Right lobe of liver (tissue), 4 donors: Measurements from ENCODE around the gene SNX6.

Experiments used
- CTCF ChIP-seq, 4 donors: fragments of 200-600 bp in 3 of 4; fragments of 450-650 bp in 1 of 4; IDR thresholded peaks; one replicate each; pipeline versions ENCODE4 v1.5.1 to v1.8.0; 2016 to 2022; ENCODE audit warnings: antibody characterized with exemption in 4 of 4, mild to moderate bottlenecking in 2 of 4
- POLR2A ChIP-seq: fragments of 450-650 bp; IDR thresholded peaks from one replicate; pipeline ENCODE4 v1.6.1; 2017; ENCODE audit warnings: antibody characterized with exemption, mild to moderate bottlenecking
- donor health status: DM: no; HTN: no; CAD: no.
- donor health status: DM: no; HTN: no; CAD: no.
- donor health status: DM: no; HTN: yes; CAD: no.

- TF ChIP-seq CTCF (IDR thresholded peaks at IDR 0.05) (no peak), POLR2A (no peak)
These were observed 81.4 kb downstream of the SNX6 start for GRCh38 chr14:34548472-34548981.
